D721Med (cell line): ENCODE measurements around the gene TNPO3.
A peak's percentile ranks its signal among the peaks of the same experiment; 100 is the strongest.

ENCODE experiments used
- DNase-seq: peaks from one replicate; pipeline ENCODE4 v3.0.0; 2011; ENCODE audit warnings: low spot score; ENCODE audit not compliant: insufficient read length
- FAIRE-seq: peaks from 2 replicates; lab custom pipeline; 2011; peaks lifted over from hg19 to GRCh38; lab: Jason Lieb, UNC
- CTCF ChIP-seq: IDR thresholded peaks from 2 replicates; pipeline ENCODE4 v1.5.1; 2012; ENCODE audit warnings: mild to moderate bottlenecking, control low read depth; ENCODE audit not compliant: insufficient read depth; ENCODE audit errors: missing control alignments

Gene TNPO3

GRCh38 chr7:128928882-128929788, 125.8 kb downstream of the TNPO3 start:
- DNase-seq, result no peak
- TF ChIP-seq CTCF, result no peak
- no peak for FAIRE-seq

- TF ChIP-seq CTCF, result no peak
- no peak for FAIRE-seq
- DNase-seq, result no peak
Observed at GRCh38 chr7:128928159-128928813, 126.6 kb downstream of the TNPO3 start.

DNA sequence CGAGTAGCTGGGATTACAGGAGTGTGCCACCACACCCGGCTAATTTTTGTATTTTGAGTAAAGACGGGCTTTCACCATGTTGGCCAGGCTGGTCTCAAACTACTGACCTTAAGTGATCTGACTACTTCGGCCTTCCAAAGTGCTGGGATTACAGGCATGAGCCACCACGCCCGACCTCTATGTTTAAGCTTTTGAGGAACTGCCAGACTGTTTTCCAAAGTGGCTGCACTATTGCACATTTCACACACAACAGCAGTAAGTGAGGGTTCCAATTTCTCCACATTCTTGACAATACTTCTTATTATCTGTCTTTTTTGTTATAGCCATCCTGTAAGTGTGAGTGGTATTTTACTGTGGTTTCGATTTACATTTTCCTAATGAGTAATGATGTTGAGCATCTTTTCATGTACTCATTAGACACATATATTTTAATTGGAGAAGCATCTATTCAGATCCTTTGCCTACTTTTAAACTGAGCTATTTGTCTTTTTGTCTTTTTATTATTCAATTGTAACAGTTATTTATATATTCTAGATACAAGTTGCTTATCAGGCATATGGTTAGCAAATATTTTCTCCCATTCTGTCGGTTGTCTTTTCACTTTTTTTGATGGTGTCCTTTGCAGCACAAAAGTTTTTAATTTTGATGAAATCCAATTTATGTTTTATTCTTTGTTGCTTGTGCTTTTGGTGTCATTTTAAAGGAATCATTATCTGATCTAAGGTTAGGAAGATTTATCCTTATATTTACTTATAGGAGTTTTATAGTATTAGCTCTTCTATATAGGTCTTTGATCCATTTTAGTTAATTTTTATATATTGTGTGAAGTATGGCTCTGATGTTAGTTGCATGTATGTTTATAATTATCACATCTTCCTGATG, 130.0 kb downstream of the TNPO3 start:
- FAIRE-seq, result peak; percentile 51
- no peak for TF ChIP-seq CTCF
- no peak for DNase-seq

DNA sequence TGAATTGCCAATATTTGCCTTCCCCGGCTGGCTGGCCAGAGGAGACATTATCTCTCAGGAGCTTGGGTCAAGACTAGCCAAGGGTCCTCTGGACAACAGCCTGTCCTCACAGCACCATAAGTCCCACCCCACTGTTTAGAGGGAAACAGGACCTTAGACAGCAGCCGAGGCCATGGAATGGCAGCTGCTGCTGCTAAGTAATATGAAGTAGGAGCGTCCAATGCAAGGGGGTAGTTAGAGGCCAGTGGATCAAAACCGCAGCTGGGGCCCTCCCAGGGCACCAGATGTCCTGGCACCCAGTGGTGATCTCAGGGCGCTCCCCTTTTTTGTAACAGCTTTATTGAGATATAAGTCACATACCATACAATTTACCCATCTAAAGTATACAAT, 131.5 kb downstream of the TNPO3 start:
- no peak for TF ChIP-seq CTCF
- FAIRE-seq, result no peak

GRCh38 chr7:128922496-128923410, 132.2 kb downstream of the TNPO3 start:
- TF ChIP-seq CTCF, result no peak
- DNase-seq (no peak), FAIRE-seq (no peak)

More for the DNA sequence above, 131.5 kb downstream of the TNPO3 start:
- DNase-seq, result no peak

GRCh38 chr7:128921866-128922440, 133.0 kb downstream of the TNPO3 start:
- FAIRE-seq, result no peak
- no peak for DNase-seq
- TF ChIP-seq CTCF, result no peak
